HG03135 (cell line): ENCODE results near the gene CDK14.

Source experiments
- ATAC-seq: cut with Tn5 transposase; IDR thresholded peaks from one replicate; pipeline ENCODE4 v1.9.1; 2021; ENCODE audit warnings: mild to moderate bottlenecking, moderate library complexity; ENCODE audit not compliant: unreplicated experiment

Gene CDK14

DNA sequence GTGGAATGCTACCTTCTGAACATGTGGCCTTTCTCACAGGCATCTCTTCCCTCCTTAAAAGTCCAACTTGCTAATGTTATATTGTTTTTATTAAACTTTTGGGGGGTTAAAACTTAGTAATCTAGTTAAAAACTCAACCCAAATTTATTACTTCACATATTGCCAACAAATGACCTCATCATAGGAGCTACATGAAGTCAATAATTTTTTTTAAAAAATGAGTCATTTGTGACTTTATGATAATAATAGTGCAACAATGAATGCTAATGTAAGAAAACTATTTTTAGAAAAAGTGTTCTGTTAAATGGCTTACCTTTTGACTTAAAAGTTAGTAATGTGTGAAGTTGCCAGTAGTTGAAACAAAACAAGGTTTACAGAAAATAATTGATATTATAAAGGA, 342.2 kb downstream of the CDK14 start:
- no peak for ATAC-seq

DNA sequence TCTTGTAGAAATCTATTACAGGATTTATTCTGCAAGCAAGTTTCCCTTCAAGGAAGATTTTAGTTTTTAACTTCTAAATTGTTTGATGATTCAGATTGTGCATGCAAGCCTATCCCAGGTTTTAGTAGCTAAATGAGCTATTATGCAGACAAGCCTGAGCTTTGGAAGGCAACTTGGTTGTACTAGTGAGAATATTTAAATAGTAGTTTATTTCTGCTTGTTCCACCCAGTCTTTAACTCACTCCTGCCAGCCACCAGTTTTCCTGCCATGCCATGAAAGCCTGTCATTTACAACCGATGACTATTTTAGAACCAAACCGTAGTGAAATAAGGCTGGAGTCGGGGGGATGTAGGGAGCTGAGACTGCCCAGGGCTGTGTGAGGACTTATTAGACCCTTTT, 343.5 kb downstream of the CDK14 start:
- ATAC-seq = no peak

DNA sequence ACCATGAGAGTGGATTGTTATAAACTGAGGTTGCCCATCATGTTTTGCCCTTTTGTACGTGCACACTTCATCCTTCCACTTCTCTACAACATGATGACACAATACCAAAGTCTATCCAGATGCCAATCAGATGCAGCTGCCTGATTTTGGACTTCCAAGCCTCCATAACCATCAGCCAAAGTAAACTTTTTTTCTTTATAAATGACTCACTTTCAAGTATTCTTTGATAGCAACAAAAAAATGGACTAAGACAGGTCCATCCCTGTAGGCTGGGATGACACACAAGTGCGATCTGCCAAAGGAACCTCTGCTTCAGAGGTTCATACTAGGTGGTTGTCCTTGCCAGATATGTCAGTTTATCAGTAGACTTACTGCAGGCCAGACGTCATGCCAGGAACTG, 347.9 kb downstream of the CDK14 start:
- no peak for ATAC-seq

DNA sequence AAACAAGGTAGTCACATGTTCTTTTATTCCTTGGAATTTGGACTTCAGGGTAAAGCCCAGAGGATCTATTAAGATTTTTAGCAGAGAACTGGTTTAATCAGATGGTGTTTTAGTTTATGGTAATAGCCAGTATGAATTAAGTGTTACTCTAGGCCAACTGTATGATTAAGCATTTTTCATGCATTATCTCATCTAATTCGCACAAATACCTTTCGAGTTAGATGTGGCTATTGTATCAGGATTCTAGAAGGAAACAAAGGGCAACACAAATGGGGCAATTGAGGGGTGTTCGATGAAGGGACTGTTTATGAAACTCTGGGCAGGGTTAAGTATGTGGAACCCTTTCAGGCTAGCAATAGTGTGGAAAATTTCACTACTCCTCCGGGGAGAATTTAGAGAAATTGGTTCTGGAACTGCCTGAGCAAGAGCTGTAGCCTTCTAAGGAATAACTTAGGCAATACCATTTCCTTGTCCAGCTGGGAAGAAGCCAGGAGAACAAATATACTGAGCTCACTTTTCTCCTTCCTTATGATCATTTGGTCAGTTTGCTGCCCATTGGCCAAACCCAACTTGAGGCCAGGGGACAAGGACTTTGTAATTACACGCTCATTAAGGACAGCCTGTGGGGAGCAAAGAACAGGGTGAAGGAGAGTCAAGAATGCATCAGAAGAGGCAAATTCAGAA, 349.1 kb downstream of the CDK14 start:
- ATAC-seq = no peak

DNA sequence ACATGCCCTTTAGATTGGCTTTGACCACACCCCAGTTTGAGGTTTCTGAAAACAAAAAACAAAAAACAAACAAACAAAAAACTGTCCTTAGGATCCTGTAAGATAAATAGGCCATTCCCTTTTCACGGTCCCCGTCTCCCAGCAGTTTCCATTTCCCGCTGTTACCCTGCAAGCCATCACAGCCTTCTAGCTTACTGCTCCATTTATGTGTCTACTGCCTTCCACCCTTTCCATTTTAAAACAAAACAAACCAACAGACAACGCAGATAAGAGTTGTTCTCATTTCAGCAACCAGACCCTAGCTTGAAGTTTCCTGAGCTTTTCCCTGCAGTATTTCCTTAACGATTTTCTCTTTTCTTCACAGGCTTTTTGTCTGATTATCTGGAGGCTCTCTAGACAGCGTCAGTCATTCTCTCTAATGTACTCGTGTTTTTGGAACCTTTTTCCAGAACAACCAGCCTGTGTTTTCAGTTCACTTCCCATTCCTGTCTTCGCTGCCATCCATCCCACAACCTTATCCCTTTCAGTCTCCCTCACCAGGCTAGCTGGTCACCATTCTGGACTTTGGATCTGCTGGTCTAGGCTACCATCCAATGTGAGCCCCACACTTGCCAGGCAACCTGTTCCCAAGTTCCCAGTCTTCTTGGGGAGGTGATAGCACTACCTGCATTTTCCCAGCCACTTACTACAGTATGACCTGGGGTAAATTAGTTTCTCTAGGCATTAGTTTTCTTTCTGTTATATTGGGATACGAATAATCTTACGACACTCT, 350.8 kb downstream of the CDK14 start:
- ATAC-seq = no peak

DNA sequence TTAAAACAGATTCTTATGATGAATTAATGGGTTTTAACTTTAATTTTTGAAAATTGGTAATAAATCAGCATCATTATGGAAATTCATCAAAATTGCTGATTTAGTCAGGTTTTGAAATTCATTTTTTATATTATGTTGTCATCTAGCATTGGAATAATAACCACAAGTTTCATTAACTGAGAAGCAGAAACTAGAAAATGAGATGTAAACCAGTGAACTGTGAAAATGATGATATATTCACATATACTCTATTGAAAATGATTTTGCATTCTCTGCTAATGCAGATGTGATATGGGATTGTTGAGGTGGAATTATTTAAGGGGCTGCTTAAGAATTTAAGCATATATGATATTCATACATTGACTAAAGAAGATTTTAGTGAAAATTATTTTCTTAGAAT, 352.0 kb downstream of the CDK14 start:
- no peak for ATAC-seq

DNA sequence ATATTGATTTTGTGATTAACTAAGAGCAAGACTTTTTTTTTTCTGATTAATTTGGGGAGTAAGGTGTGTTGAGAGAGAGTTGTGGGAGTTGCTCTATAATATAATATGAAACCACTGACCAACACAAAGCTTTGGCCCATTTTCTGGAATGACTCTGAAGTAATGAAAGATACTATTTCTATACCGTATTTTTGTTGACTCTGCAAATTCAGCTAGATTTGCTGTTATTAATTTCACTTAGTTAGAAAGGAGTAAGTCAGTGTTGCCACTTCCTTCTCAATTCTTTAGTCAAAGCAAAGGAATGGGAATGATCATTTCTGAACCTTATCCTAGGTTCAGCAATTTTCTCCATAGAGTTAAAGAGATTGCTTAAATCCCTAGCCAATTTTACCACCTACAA, 355.1 kb downstream of the CDK14 start:
- ATAC-seq = no peak

DNA sequence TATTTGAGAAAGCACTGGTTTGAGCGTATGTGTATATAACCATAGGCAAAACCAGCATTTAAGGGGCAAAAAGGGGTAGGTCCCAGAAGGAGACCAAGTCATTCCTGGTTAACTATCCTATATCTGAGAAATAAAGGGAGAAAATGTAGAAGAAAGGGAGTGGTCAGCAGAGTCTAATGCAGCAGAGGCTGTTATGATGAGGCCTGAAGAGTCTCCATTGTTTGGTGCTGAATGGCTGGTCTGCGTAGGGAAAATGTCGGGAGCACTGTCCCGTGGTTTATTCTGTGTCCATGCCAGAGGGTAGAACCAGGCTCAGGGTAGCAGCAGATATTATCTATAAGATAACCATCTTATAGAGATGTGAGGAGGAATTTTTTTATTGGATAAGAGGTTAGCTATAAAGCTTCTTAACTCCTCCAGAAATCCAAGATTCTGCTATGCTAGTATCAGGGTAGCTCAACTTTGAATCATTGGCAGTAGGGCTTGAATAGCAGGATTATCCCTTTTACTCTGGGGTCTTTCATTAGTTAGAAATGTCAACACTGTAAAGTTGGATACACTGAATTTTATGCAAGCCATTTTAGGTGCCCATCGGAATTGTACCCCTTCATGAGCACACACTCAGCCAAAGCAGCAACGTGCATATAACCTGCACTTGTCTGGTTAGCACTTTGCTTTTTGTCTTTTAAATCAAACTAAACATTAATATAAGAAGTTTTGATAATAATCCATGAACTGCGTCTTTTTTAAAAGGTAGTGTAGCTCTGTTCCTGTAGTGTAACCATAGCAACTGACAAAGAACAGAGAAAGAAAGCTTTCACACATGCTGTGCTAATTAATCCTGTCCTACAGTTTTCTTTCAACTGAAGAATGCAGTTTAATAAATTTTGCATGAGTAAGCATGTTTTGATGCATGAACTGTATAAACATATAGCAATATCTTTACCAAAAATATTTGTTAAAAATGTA, 356.1 kb downstream of the CDK14 start:
- ATAC-seq = no peak

DNA sequence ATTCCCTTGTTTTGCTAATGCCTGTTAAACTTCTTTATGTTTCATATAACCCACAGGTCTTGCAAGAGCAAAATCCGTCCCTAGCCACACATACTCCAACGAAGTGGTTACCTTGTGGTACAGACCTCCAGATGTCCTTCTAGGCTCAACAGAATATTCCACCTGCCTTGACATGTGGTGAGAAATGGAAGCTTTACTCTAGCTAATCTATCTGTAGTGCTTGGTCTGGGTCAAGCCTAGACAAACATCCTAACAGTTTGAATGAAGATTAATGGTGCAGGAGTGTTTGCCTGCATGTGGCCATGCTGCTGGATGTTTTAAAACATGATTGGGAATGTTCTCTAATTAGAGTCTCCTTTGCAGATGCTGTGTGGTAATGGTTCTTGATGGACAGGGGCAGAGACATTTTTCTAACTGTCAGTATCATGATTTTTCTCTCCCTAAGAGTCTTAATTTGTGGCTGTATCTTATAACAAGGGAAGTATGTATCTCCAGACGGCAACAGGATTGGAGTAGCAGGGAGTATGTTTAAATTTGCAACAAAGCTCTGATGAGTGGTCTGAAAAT, 359.6 kb downstream of the CDK14 start:
- ATAC-seq = no peak

DNA sequence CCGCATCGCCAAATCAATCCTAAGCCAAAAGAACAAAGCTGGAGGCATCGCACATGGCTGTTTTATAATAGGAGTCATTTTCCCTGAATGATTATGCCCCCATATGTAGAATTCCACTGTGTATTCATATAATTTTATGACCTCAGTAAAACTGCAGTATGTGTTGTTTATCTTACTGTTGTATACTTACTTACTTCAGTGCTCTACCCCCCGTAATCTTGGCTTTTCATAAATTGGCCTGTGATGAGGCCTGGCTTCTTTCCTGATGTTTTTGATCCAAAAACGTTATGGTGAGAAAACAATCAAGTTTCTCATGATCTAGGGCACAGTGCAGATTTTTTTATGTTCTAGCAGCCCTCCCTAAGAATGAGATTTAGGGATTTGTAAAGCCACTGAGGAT, 361.8 kb downstream of the CDK14 start:
- no peak for ATAC-seq

DNA sequence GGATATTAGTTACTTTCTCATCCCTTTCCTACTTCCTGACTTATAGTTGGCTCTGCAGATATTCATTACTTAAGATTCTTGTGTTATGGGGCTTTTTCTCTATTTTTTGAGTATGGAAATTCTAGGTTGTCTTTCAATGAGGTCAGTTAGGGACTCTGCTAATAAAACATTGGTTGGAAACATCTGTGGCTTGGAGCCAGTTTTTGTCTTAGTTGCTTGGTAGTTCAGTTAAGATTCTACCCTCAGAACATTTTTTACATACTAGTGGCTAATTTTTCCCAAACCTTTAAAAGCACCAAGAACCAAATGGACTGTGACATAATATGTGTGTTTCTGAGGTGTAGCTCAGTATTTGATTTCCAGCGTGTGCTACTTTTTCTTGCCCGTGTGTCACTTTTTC, 362.5 kb downstream of the CDK14 start:
- ATAC-seq = no peak

DNA sequence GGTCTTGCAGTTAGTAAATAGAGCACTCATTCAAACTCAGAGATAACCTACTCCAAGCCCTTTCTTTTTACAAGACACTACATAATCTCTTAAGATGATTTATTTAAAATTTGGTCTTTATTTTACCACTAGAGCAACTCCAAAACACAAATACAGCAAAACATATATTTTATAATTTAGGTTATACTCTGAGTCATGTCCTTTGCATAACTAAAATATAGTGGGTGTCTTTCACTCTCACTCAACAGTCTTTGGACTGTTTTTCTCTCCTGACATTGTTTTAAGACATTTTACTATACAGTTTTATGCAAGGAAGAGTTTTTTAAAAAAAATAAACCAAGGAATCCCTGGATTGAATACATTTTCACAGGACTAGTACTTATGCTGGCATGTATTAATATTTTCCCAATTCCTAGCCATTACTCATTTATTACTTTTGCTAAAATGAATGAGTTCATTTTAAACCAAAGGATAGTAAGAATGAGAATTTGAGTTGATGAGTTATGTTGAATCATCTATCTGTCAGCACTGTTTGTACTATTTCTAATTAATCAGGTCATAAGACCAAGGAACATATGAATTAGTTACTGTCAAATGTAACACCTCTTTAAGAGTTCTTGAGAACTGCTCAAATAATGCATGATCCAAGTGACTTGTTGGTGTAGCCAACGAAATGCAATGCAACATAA, 365.1 kb downstream of the CDK14 start:
- no peak for ATAC-seq

DNA sequence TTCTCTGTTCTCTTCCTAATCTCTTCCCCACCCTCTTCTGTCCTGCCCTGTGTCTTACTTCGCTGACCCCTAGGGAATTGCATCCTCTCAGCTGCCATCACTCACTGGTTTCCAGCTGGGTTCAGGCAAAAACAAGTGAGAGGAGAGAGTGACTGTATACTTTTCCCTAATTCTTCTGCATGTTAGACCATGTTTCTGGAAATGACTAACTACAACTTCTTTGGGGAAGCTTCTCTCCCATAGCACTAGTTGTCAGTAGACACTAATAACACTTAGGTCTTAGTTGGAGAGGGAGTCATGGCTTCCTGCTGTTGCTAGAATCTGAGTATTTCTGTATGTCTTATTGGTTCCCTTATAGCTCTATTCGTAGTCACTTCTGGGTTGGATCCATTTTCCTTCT, 369.1 kb downstream of the CDK14 start:
- no peak for ATAC-seq

DNA sequence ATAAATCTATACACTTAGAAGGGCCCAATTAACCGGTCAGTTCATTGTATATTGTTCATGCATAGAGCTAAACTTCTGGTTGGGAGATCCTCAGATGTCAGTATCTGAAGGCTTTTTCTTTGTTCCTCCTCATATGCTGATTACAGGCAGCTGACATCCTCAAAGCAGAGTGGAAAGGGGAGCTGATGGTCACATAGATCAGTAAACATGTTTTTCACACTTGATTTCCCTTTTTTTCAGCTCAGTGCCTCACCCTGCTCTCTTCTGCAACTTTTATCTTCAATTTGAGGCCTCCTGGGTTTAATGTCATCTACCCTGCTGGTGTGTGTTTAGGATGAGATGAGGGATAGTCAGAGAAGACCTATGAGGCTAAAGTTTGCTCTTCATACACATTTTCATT, 370.2 kb downstream of the CDK14 start:
- ATAC-seq = no peak

DNA sequence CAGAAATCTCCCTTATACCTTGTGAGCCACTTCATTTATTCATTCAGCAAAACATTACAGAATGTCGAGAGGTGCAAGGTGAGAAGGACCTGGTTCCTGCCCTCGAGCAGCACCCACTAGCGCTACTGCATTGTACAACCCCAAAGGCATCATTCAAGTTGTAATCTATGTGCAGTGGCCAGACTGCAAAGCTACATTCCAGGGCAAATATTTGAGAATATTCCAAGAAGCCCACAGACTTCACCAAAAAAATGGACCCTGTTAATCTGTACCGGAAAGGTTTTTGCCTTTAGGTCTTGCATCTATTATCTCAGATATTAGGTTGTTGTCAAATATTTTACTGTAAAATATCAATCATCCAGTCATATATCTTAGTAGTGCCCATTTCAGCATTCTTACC, 372.8 kb downstream of the CDK14 start:
- ATAC-seq = no peak

DNA sequence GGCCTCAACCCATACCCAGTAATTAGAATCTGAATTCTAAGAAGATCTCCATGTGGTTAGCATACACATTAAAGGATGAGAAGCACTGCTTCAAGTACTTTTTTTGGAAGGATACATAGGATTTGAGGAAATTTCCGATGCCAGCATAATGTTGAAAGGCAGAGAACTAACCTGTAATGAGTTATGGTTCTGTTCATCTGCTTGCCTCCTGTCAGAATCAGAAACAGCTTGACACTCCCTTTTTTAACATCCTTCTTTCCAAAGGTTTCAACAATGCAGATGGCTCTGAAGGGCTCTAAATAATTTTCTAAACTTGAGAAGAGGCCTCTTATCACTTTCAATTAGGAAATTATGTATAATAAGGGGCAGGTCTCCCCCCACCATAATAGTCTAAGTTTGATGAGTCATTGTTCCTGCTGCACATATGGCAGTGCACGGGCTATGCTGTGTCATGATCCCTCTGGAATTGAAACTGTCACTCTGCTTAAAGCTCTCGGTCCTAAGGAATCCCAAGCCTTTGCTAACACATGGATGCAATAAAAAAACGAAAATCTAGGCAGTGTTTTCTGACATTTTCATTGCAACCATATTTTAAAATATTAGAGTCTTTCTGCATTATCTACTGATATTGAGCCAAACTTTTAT, 376.9 kb downstream of the CDK14 start:
- ATAC-seq = no peak

DNA sequence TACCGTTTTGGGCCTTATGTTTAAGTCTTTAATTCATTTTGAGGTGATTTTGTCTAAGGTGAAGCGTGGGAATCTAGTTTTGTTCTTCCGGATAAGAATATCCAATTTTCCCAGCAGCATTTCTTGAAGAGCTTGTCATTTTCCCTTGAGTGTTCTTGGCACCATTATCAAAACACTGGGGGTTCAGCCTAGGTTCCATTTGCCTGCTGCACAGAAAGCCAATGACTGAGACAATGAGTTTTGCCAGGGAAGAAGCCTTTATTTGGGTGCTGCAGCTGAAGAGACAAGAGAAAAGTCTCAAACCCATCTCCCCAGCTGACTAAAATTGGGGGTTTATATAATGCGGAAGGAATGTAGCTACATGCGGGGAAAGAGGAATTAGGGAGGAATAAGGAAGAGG, 380.9 kb downstream of the CDK14 start:
- ATAC-seq = no peak

DNA sequence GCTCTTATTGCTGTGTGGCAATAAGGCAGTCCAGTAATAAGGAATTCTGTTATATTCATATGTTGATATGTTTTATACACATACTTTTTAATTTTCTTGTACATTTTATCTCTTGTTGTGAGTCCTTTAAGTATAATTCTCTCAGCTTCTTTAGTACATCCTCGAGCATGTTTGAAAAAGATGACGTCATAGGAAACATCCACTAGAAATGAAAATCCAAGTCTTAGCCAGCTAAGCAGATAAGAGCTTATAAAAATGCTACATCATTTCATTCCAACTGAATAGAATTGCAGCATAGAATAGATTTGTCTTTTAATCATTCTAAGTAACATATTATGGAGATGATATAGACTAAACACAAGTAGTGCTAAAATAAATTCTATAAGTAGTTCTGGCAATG, 384.4 kb downstream of the CDK14 start:
- ATAC-seq = no peak

DNA sequence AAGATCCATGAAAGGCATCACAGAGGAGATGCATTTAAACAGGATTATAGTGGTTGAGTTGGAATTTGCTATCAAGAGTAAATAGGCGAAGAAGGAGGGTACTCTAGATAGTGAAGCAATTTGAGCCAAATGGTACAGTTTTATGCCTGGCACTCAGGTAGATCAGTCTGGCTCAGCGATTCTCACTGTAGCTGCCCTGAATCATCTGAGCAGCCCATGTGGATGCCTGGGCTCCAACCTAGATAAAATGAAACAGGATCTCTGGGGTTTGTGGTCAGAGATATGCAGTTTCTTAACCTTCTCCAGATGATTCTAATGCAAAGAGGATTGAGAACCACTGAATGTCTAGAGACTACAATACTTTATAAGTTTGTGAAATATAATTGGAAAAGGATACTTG, 386.1 kb downstream of the CDK14 start:
- ATAC-seq = no peak

DNA sequence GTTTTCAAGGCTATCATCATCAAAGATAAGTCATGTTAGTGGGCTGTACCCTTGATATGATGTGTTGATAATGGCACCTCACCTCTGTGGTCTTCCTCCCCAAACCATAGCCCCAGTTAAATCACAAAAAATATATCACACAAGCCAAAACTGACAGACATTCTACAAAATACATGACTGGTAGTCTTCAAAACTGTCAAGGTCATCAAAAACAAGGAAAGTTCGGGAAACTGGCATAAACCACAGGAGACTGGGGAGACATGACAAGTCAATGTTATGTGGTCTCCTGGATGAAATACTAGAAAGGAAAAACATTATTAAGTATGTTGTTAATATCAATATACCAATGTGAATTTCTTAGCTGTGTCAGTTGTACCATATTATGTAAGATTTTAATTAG, 388.6 kb downstream of the CDK14 start:
- ATAC-seq = no peak
